ENCODE data around the gene RNF130. TPM values are rescaled to one million over a fixed set of nuclear protein-coding genes. Genes with fewer than 3 reads are reported as not detected.

The RNF130 gene
- total RNA-seq, 4 donors from 2014 or later, result 24.4 to 63.3 (median 36.2) TPM

DNA sequence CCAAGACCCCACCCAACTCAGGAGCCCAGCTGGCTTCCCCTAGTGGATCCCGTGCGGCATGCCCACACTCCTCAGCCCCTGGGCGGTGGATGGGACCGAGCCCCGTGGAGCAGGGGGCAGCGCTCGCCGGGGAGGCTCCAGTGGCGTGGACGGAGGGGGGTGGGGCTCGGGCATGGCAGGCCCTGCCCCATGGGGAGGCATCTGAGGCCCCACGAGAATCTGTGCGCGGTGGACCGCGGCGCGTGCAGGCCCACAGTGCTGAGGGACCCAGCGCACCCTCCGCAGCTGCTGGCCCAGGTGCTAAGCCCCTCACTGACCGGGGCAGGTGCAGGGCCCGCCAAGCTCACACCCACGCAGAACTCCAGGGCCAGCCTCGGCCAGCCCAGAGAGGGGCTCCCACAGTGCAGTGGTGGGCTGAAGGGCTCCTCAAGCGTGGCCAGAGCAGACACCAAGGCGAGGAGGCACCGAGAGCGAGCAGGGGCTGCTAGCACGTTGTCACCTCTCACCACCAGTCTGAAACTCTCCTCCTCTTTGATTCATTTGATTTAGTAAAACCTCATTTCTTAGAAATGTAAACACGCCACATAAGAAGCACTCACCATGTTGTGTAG lies 25.6 kb downstream of the RNF130 start:
- intact Hi-C loops (cut with DNase I; ENCODE audit: low total_unique reads), result no loop called here
- DNase-seq (ENCODE audit: low spot score in 2 of 2), result no peak
- TF ChIP-seq CTCF (IDR thresholded peaks at IDR 0.05) (no peak), POLR2A (IDR thresholded peaks at IDR 0.05) (no peak)
- WGBS, 2 donors, result 93 to 96% methylated on average over 16 to 24 of the region's 30 CpGs
- H3K4me3 ChIP-seq (ENCODE audit: low read depth, poor library complexity, severe bottlenecking), result no peak overlapping the region

- intact Hi-C loops (cut with DNase I; ENCODE audit: low total_unique reads), result no loop called here
- 77% methylated on average over 4 of the region's 4 CpGs for WGBS, 2 donors
- no peak overlapping the region for H3K4me3 ChIP-seq (ENCODE audit: low read depth, poor library complexity, severe bottlenecking)
- TF ChIP-seq CTCF (IDR thresholded peaks at IDR 0.05) (no peak), POLR2A (IDR thresholded peaks at IDR 0.05) (no peak)
- DNase-seq (ENCODE audit: low spot score in 2 of 2), result no peak
Measured at GRCh38 chr5:180043377-180043776, 28.2 kb downstream of the RNF130 start.

- no peak for DNase-seq (ENCODE audit: low spot score in 2 of 2)
- 93 to 94% methylated on average over 15 of the region's 15 CpGs for WGBS, 2 donors
- intact Hi-C loops (cut with DNase I; ENCODE audit: low total_unique reads), result no loop called here
- H3K4me3 ChIP-seq (ENCODE audit: low read depth, poor library complexity, severe bottlenecking), result no peak overlapping the region
- no peak for TF ChIP-seq POLR2A (IDR thresholded peaks at IDR 0.05)
- TF ChIP-seq CTCF (IDR thresholded peaks at IDR 0.05), result no peak
Measured at GRCh38 chr5:180041301-180042274, 30.0 kb downstream of the RNF130 start.

GRCh38 chr5:180040287-180041214 lies 31.0 kb downstream of the RNF130 start:
- DNase-seq (ENCODE audit: low spot score in 2 of 2), result no peak
- WGBS, 2 donors, result 87 to 89% methylated on average over 11 of the region's 11 CpGs
- intact Hi-C loops (cut with DNase I; ENCODE audit: low total_unique reads), result no loop called here
- TF ChIP-seq CTCF (IDR thresholded peaks at IDR 0.05), result no peak
- TF ChIP-seq POLR2A (IDR thresholded peaks at IDR 0.05), result no peak
- H3K4me3 ChIP-seq (ENCODE audit: low read depth, poor library complexity, severe bottlenecking), result no peak overlapping the region

GRCh38 chr5:180035206-180035931 lies 36.2 kb downstream of the RNF130 start:
- TF ChIP-seq POLR2A (IDR thresholded peaks at IDR 0.05), result no peak
- no peak for TF ChIP-seq CTCF (IDR thresholded peaks at IDR 0.05)
- no peak overlapping the region for H3K4me3 ChIP-seq (ENCODE audit: low read depth, poor library complexity, severe bottlenecking)
- intact Hi-C loops (cut with DNase I; ENCODE audit: low total_unique reads), result no loop called here
- no peak for DNase-seq (ENCODE audit: low spot score in 2 of 2)
- 67 to 69% methylated on average over 5 of the region's 5 CpGs for WGBS, 2 donors

Measured in lower leg skin (tissue), 4 donors.